GM06990 (cell line): Measurements from ENCODE around the gene PBX3.

Experiments
- DNase-seq: peaks from one replicate; pipeline ENCODE4 v3.0.0-alpha.2; 2011; ENCODE audit not compliant: insufficient read length; ENCODE audit errors: extremely low read depth
- H3K27me3 ChIP-seq: replicated peaks from 2 replicates; pipeline ENCODE4 v1.6.0; 2011; ENCODE audit warnings: low read length; ENCODE audit not compliant: control insufficient read depth, insufficient read depth
- H3K36me3 ChIP-seq: 2 replicates; pipeline ENCODE4 v1.5.1; 2011; ENCODE audit warnings: low read length; ENCODE audit not compliant: control insufficient read depth, insufficient read depth
- H3K4me3 ChIP-seq: replicated peaks from 2 replicates; pipeline ENCODE4 v1.5.1; 2011; ENCODE audit warnings: low read depth, mild to moderate bottlenecking, control low read depth, low read length
- CTCF ChIP-seq: IDR thresholded peaks from 2 replicates; pipeline ENCODE4 v1.5.1; 2011; ENCODE audit warnings: low read length, control low read depth, mild to moderate bottlenecking, inconsistent platforms; ENCODE audit not compliant: insufficient read depth, poor library complexity, severe bottlenecking

PBX3 gene

GRCh38 chr9:125990793-125991220, 243.6 kb downstream of the PBX3 start:
- no peaks in the 10 kb centered on the region for H3K27me3 ChIP-seq
- DNase-seq: no peak
- no peak for TF ChIP-seq CTCF
- no peaks in the 10 kb centered on the region for H3K36me3 ChIP-seq
- no peak overlapping the region for H3K4me3 ChIP-seq

DNA sequence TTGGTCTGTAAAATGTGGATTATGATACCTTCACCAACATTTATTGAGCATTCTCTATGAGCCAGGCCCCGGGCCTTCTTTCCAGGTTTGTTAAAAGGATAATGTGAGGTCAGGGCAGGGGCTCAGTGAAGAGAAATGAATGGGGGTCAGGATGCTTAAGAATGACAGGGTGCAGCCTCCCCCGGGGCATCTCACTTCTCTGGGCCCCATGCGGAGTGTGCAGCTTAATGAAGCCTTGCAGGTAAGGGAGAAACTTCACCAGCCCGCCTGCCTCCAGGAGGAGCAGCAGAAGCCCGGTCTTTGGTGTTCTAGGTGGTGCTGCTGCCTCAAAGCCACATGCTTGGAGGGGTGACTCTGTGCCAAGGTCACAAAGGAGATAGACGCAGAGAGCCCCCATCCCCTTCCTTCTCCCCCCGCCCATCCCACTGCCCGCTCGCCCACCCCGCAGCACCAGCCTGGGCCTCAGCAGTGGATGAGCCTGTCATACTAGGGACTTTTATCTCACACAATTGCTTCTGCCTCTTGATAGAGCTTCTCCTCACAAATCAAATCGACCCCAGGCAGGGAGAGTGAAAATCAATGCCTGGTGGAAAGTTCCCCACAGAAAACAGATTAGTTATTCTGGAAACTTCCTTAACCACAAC, 244.8 kb downstream of the PBX3 start:
- H3K4me3 ChIP-seq: no peak overlapping the region
- no peaks in the 10 kb centered on the region for H3K36me3 ChIP-seq
- H3K27me3 ChIP-seq: no peaks in the 10 kb centered on the region
- DNase-seq: no peak
- TF ChIP-seq CTCF: no peak

DNA sequence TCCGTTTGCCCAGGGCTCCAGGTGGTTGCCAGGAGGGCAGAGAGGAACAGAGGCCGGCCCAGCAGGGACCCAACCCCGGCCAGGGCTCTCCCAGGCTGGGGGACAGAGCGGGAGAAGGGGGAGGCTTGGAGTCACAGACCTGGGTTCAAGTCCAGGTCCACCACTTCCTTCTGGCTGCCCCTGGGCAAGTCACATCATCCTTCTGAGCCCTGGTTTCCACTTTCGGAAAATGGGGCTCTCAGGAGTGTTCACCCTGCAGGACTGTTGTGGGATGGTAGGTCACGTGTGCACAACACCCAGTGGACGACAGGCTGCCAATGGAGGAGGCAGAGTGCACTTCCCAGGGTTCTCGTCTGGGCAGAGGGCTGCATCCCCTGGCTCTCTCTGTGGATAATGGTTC, 245.4 kb downstream of the PBX3 start:
- no peak overlapping the region for H3K4me3 ChIP-seq
- no peak for TF ChIP-seq CTCF
- no peak for DNase-seq

GRCh38 chr9:125993466-125993865, 246.3 kb downstream of the PBX3 start:
- TF ChIP-seq CTCF: no peak
- DNase-seq: no peak
- Histone ChIP-seq H3K36me3 (no peaks in the 10 kb centered on the region), H3K4me3 (no peak overlapping the region), H3K27me3 (no peaks in the 10 kb centered on the region; the same call in 1 of the 2 replicates)

More for the DNA sequence above, 245.4 kb downstream of the PBX3 start:
- Histone ChIP-seq H3K27me3 (no peaks in the 10 kb centered on the region; the same call in 1 of the 2 replicates), H3K36me3 (no peaks in the 10 kb centered on the region)

GRCh38 chr9:125994066-125994943, 247.1 kb downstream of the PBX3 start:
- Histone ChIP-seq H3K27me3 (no peaks in the 10 kb centered on the region; the same call in 1 of the 2 replicates), H3K4me3 (no peak overlapping the region), H3K36me3 (no peaks in the 10 kb centered on the region)
- TF ChIP-seq CTCF: no peak
- DNase-seq: no peak
